IPS-15b (cell line): ENCODE measurements around the gene VPS52.
"Not testable (repeated sequence)": the region's sequence is repeated elsewhere in the genome, so short reads cannot be mapped to it uniquely, and the experiment has no call there.

Source experiments
- H3K27me3 ChIP-seq: one replicate; pipeline ENCODE4 v1.6.1; 2013; ENCODE audit warnings: low read length; ENCODE audit not compliant: control insufficient read depth, insufficient read depth
- H3K36me3 ChIP-seq: one replicate; pipeline ENCODE4 v1.6.1; 2013; ENCODE audit warnings: low read length; ENCODE audit not compliant: control insufficient read depth, insufficient read depth
- H3K4me1 ChIP-seq: one replicate; pipeline ENCODE4 v1.6.1; 2013; ENCODE audit warnings: mild to moderate bottlenecking, low read length; ENCODE audit not compliant: control insufficient read depth, insufficient read depth
- H3K4me3 ChIP-seq: one replicate; pipeline ENCODE4 v1.5.1; 2013; ENCODE audit warnings: low read depth, low read length
- H3K9ac ChIP-seq: one replicate; pipeline ENCODE4 v1.6.1; 2013; ENCODE audit warnings: low read depth, mild to moderate bottlenecking, low read length
- H3K9me3 ChIP-seq: one replicate; pipeline ENCODE4 v1.6.1; 2013; ENCODE audit warnings: mild to moderate bottlenecking, low read length; ENCODE audit not compliant: control insufficient read depth, insufficient read depth

Gene VPS52

GRCh38 chr6:33275795-33276580, 4.3 kb upstream of the VPS52 start:
- Histone ChIP-seq H3K36me3 (peaks cover 56% of the 10 kb centered on the region), H3K4me1 (peaks cover 12% of the 10 kb centered on the region), H3K4me3 (peak overlapping the region; percentile 93)
- not testable (repeated sequence) for H3K27me3 ChIP-seq, H3K9ac ChIP-seq, H3K9me3 ChIP-seq

- Histone ChIP-seq H3K36me3 (peaks cover 42% of the 10 kb centered on the region), H3K27me3 (no peaks in the 10 kb centered on the region), H3K9ac (peak overlapping the region; percentile 100), H3K4me3 (peak overlapping the region; percentile 93), H3K9me3 (no peaks in the 10 kb centered on the region), H3K4me1 (peaks cover 12% of the 10 kb centered on the region)
Observed at GRCh38 chr6:33273924-33274902, 2.5 kb upstream of the VPS52 start.

- Histone ChIP-seq H3K9ac (peak overlapping the region; percentile 100), H3K4me1 (peaks cover 12% of the 10 kb centered on the region), H3K9me3 (no peaks in the 10 kb centered on the region), H3K4me3 (peak overlapping the region; percentile 93), H3K27me3 (no peaks in the 10 kb centered on the region), H3K36me3 (peaks cover 42% of the 10 kb centered on the region)
Observed at GRCh38 chr6:33273129-33273923, 1.6 kb upstream of the VPS52 start.

- peak overlapping the region; percentile 100 for H3K9ac ChIP-seq
- peak overlapping the region; percentile 93 for H3K4me3 ChIP-seq
- peaks cover 12% of the 10 kb centered on the region for H3K4me1 ChIP-seq
- no peaks in the 10 kb centered on the region for H3K27me3 ChIP-seq
- peaks cover 50% of the 10 kb centered on the region for H3K36me3 ChIP-seq
- H3K9me3 ChIP-seq = no peaks in the 10 kb centered on the region
Observed at GRCh38 chr6:33272275-33273128, 826 bp upstream of the VPS52 start.

GRCh38 chr6:33271117-33271467, 584 bp downstream of the VPS52 start:
- no peaks in the 10 kb centered on the region for H3K27me3 ChIP-seq
- H3K9ac ChIP-seq = peak overlapping the region; percentile 98
- peaks cover 59% of the 10 kb centered on the region for H3K36me3 ChIP-seq
- H3K4me1 ChIP-seq = peaks cover 12% of the 10 kb centered on the region
- peak overlapping the region; percentile 93 for H3K4me3 ChIP-seq
- H3K9me3 ChIP-seq = no peaks in the 10 kb centered on the region

- H3K27me3 ChIP-seq = no peaks in the 10 kb centered on the region
- H3K4me3 ChIP-seq = no peak overlapping the region
- no peaks in the 10 kb centered on the region for H3K9me3 ChIP-seq
- H3K36me3 ChIP-seq = peaks cover 32% of the 10 kb centered on the region
- no peak overlapping the region for H3K9ac ChIP-seq
- no peaks in the 10 kb centered on the region for H3K4me1 ChIP-seq
Observed at GRCh38 chr6:33264015-33264414, 7.7 kb downstream of the VPS52 start.

- peaks cover 24% of the 10 kb centered on the region for H3K36me3 ChIP-seq
- H3K27me3 ChIP-seq, H3K4me3 ChIP-seq, H3K4me1 ChIP-seq, H3K9ac ChIP-seq, H3K9me3 ChIP-seq: not testable (repeated sequence)
Observed at GRCh38 chr6:33262490-33262889, 9.2 kb downstream of the VPS52 start.

- no peaks in the 10 kb centered on the region for H3K27me3 ChIP-seq
- H3K9me3 ChIP-seq = no peaks in the 10 kb centered on the region
- H3K4me3 ChIP-seq = no peak overlapping the region
- peaks cover 7% of the 10 kb centered on the region for H3K36me3 ChIP-seq
- H3K9ac ChIP-seq = no peak overlapping the region
- H3K4me1 ChIP-seq = no peaks in the 10 kb centered on the region
Observed at GRCh38 chr6:33259032-33259431, 12.6 kb downstream of the VPS52 start.

- Histone ChIP-seq H3K27me3 (no peaks in the 10 kb centered on the region), H3K9me3 (no peaks in the 10 kb centered on the region), H3K4me3 (no peak overlapping the region), H3K36me3 (peaks cover 7% of the 10 kb centered on the region), H3K4me1 (peaks cover 2% of the 10 kb centered on the region), H3K9ac (no peak overlapping the region)
Observed at GRCh38 chr6:33254591-33254990, 17.1 kb downstream of the VPS52 start.

GRCh38 chr6:33252759-33253158, 18.9 kb downstream of the VPS52 start:
- Histone ChIP-seq H3K36me3 (peaks cover 3% of the 10 kb centered on the region), H3K4me1 (peaks cover 4% of the 10 kb centered on the region), H3K4me3 (no peak overlapping the region), H3K9me3 (no peaks in the 10 kb centered on the region), H3K27me3 (peaks cover 7% of the 10 kb centered on the region), H3K9ac (no peak overlapping the region)
